Stimulated activated naive CD8-positive, alpha-beta T cell treated with anti-CD3 and anti-CD28 coated beads, Interleukin-15, Interleukin-2, amounts not matched to agents 100 ng/mL and 50 ng/mL, for 24 hours (primary cell): ENCODE measurements around the gene MAML3.

Source experiments
- H3K27ac Mint-ChIP-seq: one replicate; pipeline ENCODE4 v1.8.0; 2021; ENCODE audit warnings: mild to moderate bottlenecking, mixed read lengths
- H3K27me3 Mint-ChIP-seq: one replicate; pipeline ENCODE4 v1.8.0; 2021; ENCODE audit warnings: mixed read lengths
- H3K36me3 Mint-ChIP-seq: one replicate; pipeline ENCODE4 v1.8.0; 2021; ENCODE audit warnings: low read depth, mixed read lengths
- H3K4me1 Mint-ChIP-seq: one replicate; pipeline ENCODE4 v1.8.0; 2021; ENCODE audit warnings: low read depth, mixed read lengths
- H3K4me3 Mint-ChIP-seq: one replicate; pipeline ENCODE4 v1.8.0; 2021; ENCODE audit warnings: mild to moderate bottlenecking, mixed read lengths
- H3K9me3 Mint-ChIP-seq: one replicate; pipeline ENCODE4 v1.8.0; 2021; ENCODE audit warnings: mixed read lengths

The MAML3 gene

DNA sequence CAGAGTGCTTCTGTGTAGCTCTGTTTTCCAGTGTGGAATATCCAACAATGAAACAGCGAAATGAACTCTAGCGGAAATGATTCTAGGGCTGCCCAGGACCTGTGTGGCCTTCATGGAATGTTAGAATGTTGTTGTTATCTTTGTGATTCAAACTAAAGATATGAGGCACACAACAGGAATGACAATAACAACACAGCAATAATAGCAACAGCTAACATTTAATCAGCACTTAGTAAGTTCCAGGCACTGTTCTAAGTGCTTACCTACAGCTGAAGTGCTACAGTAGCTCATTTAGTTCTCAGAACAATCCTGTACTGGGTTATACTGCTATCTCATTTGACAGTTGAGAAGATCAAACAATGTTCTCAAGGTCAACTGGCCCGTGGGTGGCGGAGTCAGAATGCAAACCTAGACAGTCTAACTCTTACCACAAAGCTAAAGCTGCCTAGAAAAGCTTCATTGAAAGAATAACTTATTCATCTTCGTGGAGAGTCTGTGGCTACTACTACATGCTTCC lies 63.7 kb downstream of the MAML3 start:
- peaks cover 45% of the 10 kb centered on the region for H3K4me1 Mint-ChIP-seq
- H3K9me3 Mint-ChIP-seq, result no peaks in the 10 kb centered on the region
- H3K27me3 Mint-ChIP-seq, result peaks cover 14% of the 10 kb centered on the region
- no peak overlapping the region for H3K4me3 Mint-ChIP-seq
- no peak overlapping the region for H3K27ac Mint-ChIP-seq
- no peaks in the 10 kb centered on the region for H3K36me3 Mint-ChIP-seq

DNA sequence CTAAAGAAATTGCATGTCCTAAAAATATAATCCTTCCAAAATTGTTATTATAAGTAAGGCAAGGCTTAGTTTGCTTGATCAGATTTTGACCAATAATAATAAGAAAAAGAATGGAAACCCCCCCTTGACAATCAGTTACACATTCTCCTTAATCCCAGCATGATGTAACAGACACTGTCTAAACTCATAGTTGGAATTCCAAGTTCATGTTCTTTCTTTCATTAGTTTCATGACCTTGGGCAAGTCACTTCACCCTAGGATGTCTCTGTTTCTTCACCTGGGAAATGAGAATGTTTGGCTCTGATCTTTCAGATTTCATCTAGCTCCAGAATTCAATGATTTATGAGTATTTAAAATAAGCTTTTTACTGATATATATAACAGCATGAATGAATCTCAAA lies 64.8 kb downstream of the MAML3 start:
- no peaks in the 10 kb centered on the region for H3K9me3 Mint-ChIP-seq
- no peak overlapping the region for H3K27ac Mint-ChIP-seq
- peaks cover 34% of the 10 kb centered on the region for H3K4me1 Mint-ChIP-seq
- peaks cover 14% of the 10 kb centered on the region for H3K27me3 Mint-ChIP-seq
- H3K36me3 Mint-ChIP-seq, result no peaks in the 10 kb centered on the region
- no peak overlapping the region for H3K4me3 Mint-ChIP-seq

DNA sequence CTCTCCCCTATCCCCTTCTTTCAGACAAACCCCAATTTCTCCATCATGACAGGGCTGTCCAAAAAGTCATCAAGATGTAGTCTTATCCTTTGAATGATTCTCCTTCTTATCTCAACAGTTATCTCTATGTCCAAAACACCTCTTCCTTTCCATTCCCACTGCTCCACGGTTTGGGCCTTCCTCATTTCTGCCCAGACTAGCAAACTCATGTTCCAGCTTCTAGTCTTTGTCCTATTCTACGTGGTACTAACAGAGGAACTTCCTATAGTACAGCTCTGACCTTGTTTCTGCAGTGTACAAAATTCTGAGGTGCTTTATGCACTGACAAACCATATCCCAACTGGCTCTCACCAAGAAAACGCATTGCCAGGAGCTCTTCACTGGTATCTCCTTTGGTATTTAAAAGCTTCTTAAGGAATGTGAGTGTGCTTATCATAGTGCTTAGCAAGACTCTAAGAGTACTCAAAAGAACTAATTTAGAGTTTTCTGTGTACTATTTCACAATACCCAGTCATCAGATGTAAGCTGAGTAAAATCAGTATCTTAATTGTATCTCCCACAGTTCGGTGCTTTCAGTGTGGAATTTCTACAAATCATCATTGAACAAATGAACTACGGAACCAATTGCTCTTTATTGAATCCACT lies 65.5 kb downstream of the MAML3 start:
- Mint-ChIP-seq H3K4me3 (no peak overlapping the region), H3K27me3 (peaks cover 16% of the 10 kb centered on the region), H3K27ac (peak overlapping the region; percentile 52), H3K4me1 (peaks cover 27% of the 10 kb centered on the region), H3K9me3 (no peaks in the 10 kb centered on the region), H3K36me3 (no peaks in the 10 kb centered on the region)

DNA sequence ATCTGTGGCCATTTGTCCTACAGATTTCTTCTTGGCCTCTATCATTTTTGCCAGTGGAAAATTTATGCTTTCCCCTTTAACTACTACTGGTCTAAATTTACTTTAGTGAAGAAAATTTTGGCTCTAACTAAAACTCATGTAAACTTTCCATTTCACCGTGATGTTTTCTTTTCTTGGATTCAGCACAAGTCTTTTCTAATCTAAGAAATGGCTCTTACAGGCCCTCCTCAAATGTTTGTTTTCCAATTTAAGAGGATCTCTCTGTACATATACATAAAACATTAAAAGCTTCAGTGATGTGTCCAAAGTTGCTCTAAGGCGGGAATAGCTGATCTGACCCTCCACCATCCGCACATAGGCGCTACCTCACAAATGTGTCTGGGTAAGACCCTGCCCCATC lies 68.1 kb downstream of the MAML3 start:
- H3K4me1 Mint-ChIP-seq, result peaks cover 19% of the 10 kb centered on the region
- H3K27me3 Mint-ChIP-seq, result peaks cover 23% of the 10 kb centered on the region
- no peak overlapping the region for H3K4me3 Mint-ChIP-seq
- no peak overlapping the region for H3K27ac Mint-ChIP-seq
- H3K9me3 Mint-ChIP-seq, result no peaks in the 10 kb centered on the region
- no peaks in the 10 kb centered on the region for H3K36me3 Mint-ChIP-seq

DNA sequence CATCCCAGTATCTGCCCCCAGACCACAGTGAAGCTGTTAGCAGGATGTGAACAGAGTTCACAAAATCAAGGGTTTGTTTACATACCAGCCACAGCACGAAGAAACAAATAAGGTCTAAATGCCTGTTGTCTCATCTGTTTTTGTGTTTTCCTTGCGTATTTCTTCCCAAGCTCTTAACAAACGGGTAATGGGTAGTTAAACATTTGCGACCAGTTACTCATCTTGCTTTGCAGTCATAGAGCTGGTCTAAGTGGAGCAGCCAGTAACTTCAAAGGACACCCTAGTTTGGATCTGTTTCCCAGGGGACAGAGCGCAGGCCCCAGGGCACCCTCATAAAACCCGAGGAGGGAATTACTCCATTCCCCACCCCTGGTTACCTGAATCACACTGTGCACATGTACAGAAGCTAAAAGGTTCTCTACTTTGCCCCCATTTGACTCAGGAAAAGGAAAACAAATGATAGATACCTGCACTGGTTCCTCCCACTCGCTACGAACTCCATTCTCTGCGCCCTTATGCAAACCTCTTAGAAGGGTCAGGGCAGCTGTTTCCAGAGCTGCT lies 68.8 kb downstream of the MAML3 start:
- Mint-ChIP-seq H3K4me3 (no peak overlapping the region), H3K36me3 (no peaks in the 10 kb centered on the region), H3K4me1 (peaks cover 21% of the 10 kb centered on the region), H3K27me3 (peaks cover 23% of the 10 kb centered on the region), H3K27ac (no peak overlapping the region), H3K9me3 (no peaks in the 10 kb centered on the region)

DNA sequence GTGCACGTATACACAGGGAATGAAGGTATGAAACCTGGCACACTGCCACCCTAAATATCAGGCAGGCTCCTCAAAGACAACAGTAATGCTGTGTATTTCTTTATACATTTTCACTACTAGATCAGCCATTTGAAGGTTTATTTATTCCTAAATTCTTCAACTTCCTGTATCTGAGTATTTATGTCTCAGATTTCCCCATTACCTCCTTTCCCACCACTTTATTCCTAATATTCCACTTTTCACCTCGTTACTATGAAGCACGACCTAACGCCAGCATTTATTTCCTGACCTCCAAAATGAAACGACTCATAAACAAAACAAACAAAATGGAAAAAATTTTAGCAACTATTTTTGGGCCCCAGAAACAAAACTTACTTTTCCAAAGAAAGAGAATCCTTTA lies 69.6 kb downstream of the MAML3 start:
- Mint-ChIP-seq H3K4me3 (no peak overlapping the region), H3K4me1 (peaks cover 29% of the 10 kb centered on the region), H3K36me3 (no peaks in the 10 kb centered on the region), H3K27me3 (peaks cover 21% of the 10 kb centered on the region), H3K9me3 (no peaks in the 10 kb centered on the region), H3K27ac (no peak overlapping the region)

DNA sequence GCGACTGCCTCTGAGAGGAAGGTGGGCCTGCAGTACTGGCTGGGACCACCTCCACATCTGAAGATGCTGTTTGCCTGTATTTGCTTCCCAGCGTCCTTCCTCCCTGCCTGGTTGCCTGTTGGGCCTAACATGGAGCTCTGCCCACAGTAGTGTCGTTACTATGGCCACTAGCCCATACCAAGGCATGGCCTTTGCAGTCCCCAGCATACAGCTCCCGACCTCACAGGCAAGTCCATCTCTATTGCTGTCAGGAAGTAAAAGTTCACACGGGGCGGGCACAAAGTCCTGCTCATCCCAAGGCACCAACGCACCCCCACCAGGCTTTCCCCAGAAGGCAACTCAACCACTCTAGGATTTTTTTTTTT lies 71.6 kb downstream of the MAML3 start:
- Mint-ChIP-seq H3K4me3 (no peak overlapping the region), H3K27ac (no peak overlapping the region), H3K36me3 (no peaks in the 10 kb centered on the region), H3K9me3 (no peaks in the 10 kb centered on the region), H3K4me1 (peaks cover 32% of the 10 kb centered on the region), H3K27me3 (peaks cover 19% of the 10 kb centered on the region)

DNA sequence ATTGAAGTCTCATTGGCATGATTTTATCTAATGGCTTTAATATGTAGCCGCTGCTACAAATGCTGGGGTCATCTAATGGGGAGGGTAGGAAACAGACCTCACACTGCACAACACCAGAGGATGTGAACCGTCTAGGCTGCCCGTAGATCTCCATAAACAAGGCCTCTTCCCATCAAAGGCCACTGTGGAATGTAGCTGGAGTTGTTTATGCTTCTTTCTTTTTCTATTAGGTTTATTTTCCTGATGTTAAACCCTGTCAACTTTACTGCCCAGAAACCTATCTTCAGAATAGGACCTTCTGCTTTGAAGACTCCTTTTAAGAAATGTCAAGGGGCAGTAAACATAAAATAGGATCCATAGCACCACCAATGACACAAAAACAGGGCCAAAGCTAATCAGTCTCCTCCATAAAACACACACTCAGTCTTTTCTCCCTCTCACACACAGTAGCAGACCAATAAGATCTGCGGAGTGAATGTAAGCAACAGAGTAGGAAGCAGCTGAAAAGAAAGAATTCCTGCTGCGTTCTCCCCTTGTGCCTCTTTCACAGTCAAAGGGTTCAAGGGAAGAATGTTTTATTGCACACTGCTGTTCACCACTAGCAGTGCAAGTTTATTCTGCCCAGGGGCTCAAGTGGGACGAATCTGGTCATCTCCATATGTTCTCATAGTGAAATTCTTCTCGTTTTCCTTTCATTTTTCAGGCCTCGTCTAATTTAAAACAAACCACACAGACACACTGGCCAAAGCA lies 72.2 kb downstream of the MAML3 start:
- H3K36me3 Mint-ChIP-seq, result no peaks in the 10 kb centered on the region
- H3K4me3 Mint-ChIP-seq, result no peak overlapping the region
- peaks cover 37% of the 10 kb centered on the region for H3K4me1 Mint-ChIP-seq
- H3K9me3 Mint-ChIP-seq, result no peaks in the 10 kb centered on the region
- peak overlapping the region; percentile 63 for H3K27ac Mint-ChIP-seq
- H3K27me3 Mint-ChIP-seq, result peaks cover 22% of the 10 kb centered on the region

DNA sequence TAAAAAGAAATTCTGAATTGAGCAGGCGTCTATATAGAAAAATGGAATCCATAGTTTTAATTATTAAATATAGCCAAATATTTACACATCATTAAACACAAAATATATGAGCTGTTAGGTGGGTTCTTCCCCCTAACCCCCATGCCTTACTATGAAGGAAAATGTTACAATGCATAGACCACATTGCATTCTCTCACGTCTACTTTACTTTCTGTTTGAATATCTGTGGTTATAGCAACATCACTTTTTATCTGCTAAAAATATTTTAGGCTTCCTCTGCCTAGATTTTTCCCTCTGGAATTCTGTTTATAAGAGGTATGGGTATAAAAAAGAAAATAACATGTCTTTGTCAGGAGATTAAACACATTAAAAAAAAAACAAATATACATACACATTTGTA lies 73.1 kb downstream of the MAML3 start:
- Mint-ChIP-seq H3K27ac (peak overlapping the region; percentile 63), H3K36me3 (no peaks in the 10 kb centered on the region)

DNA sequence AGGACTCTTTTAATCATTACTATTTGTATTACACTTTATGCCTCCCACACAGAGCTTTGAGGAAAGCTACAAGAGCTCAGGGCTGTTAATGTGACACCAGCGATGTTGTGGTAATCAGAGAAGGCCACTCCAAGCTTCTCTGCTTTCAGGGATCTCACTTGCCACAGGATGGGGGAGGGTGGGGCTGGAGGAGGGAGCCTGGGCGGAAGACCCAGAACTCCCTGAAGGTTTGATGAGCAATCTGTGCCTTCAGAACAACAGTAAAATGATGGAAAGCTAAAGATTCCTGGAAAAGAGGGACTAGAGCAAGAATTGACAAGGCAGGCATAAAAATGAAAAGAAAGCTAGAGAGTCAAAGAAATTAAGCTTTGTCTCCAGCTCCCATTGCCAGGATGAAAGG lies 75.6 kb downstream of the MAML3 start:
- peak overlapping the region; percentile 21 for H3K27ac Mint-ChIP-seq
- H3K4me3 Mint-ChIP-seq, result no peak overlapping the region
- H3K4me1 Mint-ChIP-seq, result peaks cover 51% of the 10 kb centered on the region
- H3K27me3 Mint-ChIP-seq, result peaks cover 36% of the 10 kb centered on the region
- H3K36me3 Mint-ChIP-seq, result peaks cover 2% of the 10 kb centered on the region
- H3K9me3 Mint-ChIP-seq, result no peaks in the 10 kb centered on the region

More for the DNA sequence above, 73.1 kb downstream of the MAML3 start:
- H3K4me1 Mint-ChIP-seq, result peaks cover 45% of the 10 kb centered on the region
- H3K27me3 Mint-ChIP-seq, result peaks cover 22% of the 10 kb centered on the region
- peak overlapping the region; percentile 22 for H3K4me3 Mint-ChIP-seq
- H3K9me3 Mint-ChIP-seq, result no peaks in the 10 kb centered on the region

DNA sequence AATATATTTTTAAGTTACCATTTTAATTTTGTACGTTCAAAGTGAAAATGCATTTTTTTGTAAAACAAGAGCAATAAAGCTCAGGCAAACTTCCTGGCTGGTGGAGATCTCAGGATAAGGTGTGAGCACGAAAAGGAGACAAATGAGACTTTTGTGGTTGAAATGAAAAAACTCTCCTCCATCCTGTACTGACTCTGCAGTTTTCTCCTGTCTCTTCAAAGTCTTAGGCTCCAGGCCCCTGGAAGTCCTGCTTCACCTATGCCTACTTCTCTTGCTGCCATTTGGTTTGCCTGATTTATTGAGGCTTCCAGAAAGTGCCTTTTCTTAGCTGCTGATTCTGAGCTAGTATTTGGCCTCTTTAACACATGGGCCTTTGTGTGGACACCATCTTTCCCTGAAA lies 77.7 kb downstream of the MAML3 start:
- no peak overlapping the region for H3K27ac Mint-ChIP-seq
- no peak overlapping the region for H3K4me3 Mint-ChIP-seq
- peaks cover 3% of the 10 kb centered on the region for H3K36me3 Mint-ChIP-seq
- H3K27me3 Mint-ChIP-seq, result peaks cover 28% of the 10 kb centered on the region
- no peaks in the 10 kb centered on the region for H3K9me3 Mint-ChIP-seq
- H3K4me1 Mint-ChIP-seq, result peaks cover 62% of the 10 kb centered on the region

DNA sequence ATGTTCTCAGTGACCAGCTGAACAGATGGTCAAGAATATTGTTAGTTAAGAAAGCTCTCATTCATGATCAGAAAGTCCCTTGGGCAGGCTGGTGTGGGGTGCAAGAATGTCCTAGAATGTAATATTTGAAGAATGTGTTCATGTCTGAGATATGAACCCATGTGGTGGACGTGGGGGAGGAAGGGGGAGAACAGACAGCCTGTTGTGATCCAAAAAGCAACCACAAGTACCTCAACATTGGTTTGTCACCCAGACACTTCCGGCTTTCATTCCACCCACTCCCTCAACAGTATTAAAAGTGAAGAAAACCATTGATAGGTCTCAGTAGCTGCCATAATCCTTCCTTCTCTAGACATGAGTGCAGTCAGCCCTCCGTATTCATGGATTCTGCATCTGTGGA lies 82.2 kb downstream of the MAML3 start:
- Mint-ChIP-seq H3K4me1 (peaks cover 54% of the 10 kb centered on the region), H3K36me3 (peaks cover 3% of the 10 kb centered on the region), H3K27ac (peak overlapping the region; percentile 71), H3K4me3 (peak overlapping the region; percentile 64), H3K27me3 (peaks cover 36% of the 10 kb centered on the region), H3K9me3 (no peaks in the 10 kb centered on the region)

DNA sequence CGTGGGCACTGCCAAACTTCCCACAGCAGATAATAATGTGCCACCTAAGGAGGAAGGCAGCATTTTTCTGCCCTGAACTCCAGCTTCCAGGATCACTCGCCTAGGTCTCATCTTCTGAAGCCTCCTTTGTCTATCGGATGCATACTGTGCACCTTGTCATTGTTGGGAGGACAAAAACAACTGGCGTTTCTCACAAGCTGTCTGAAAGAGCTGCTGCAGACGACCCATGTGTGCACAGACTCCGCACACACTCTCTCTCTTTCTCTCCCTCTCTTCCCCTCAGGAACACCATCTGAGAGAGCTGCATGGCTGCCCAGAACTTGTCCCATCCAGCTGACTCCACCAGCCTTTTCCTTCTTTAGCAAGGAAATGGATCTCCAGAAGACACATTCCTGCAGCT lies 83.0 kb downstream of the MAML3 start:
- Mint-ChIP-seq H3K27me3 (peaks cover 38% of the 10 kb centered on the region), H3K27ac (peak overlapping the region; percentile 71), H3K4me1 (peaks cover 46% of the 10 kb centered on the region), H3K9me3 (no peaks in the 10 kb centered on the region), H3K36me3 (peaks cover 3% of the 10 kb centered on the region), H3K4me3 (peak overlapping the region; percentile 64)

DNA sequence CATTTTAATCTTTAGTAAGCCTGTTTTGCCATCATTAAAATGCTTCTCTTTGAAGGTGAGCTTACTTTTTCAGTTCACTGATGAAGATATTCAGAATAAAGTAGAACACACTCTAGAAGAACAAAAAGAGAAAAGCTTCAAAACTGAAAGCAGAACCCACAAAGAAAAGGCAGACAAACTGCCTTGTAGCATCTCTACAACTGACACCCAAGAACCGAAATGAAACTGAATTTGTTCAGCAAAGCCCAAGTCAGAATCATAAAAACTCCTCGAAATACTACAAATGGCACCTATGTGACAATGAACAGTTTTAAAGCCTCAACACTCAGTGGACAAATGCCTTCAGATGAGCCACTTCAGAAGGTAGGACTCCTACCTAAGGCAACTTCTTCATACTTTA lies 83.6 kb downstream of the MAML3 start:
- Mint-ChIP-seq H3K27me3 (peaks cover 44% of the 10 kb centered on the region), H3K27ac (peak overlapping the region; percentile 42), H3K36me3 (peaks cover 3% of the 10 kb centered on the region), H3K4me1 (peaks cover 46% of the 10 kb centered on the region), H3K4me3 (peak overlapping the region; percentile 64), H3K9me3 (no peaks in the 10 kb centered on the region)

DNA sequence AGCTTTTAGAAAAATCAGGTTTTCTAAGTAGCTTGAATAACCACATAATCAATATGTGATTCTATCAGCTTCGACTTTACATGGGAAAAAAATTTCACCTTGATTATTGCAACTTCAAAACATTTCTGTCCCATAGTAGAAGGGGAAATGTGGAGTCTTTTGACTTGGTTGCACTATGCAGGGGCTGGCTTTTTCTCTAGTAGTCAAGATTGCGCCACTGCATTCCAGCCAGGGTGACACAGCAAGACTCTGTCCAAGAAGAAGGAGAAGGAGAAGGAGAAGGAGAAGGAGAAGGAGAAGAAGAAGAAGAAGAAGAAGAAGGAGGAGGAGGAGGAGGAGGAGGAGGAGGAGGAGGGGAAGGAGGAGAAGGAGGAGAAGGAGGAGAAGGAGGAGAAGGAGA lies 84.9 kb downstream of the MAML3 start:
- peaks cover 3% of the 10 kb centered on the region for H3K36me3 Mint-ChIP-seq
- peaks cover 36% of the 10 kb centered on the region for H3K27me3 Mint-ChIP-seq
- H3K9me3 Mint-ChIP-seq, result no peaks in the 10 kb centered on the region
- H3K4me1 Mint-ChIP-seq, result peaks cover 46% of the 10 kb centered on the region
- H3K4me3 Mint-ChIP-seq, result no peak overlapping the region
- no peak overlapping the region for H3K27ac Mint-ChIP-seq
